AG10803 (cell line): ENCODE measurements around the gene UQCRHL.

Experiments
- DNase-seq: peaks from one replicate; pipeline ENCODE4 v3.0.0; 2010; ENCODE audit warnings: low read depth
- H3K4me3 ChIP-seq: 2 replicates; pipeline ENCODE4 v1.5.1; 2011; ENCODE audit warnings: mild to moderate bottlenecking, low read length, control low read depth
- TF ChIP-seq, protein P1 (sequence below): conservative IDR thresholded peaks from 2 replicates; pipeline ENCODE4 v1.5.1; 2011; ENCODE audit warnings: mild to moderate bottlenecking, low read length, control low read depth, inconsistent platforms

UQCRHL gene

DNA sequence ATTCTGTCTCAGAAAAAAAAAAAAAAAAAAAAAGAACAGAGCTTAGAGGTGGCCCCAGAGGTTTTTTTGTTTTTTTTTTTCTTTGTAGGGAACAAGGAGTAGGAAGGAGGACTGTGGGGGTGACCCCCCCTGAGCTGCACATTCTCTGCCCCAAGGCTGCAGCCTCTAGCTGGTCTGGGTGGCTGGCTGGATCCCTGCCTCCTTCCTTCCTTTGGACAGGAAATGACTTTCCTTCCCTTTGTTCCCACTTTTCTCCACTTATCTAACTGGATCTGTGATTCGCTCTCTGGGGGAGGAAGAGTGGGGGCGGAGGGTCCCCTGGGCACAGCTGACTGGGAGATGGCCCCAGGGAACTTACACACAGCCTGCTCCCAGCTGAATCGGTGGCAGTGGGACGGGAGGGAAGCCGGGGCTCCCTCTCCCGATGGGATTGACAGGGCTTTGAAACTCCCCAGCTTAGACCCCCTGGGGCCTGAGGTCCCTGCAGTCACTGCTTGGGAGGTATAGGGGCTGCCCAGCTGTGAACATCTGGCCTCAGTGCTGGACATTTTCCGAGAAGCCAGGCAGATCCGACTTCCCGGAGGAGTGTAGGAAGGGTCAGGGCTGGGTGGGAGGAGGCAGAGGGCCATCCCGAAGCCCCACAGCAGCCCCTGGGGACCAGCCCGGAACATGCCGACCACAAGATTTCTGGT is 46.8 kb downstream of the UQCRHL start:
- H3K4me3 ChIP-seq = peak overlapping the region; percentile 39
- TF ChIP-seq, protein P1, sequence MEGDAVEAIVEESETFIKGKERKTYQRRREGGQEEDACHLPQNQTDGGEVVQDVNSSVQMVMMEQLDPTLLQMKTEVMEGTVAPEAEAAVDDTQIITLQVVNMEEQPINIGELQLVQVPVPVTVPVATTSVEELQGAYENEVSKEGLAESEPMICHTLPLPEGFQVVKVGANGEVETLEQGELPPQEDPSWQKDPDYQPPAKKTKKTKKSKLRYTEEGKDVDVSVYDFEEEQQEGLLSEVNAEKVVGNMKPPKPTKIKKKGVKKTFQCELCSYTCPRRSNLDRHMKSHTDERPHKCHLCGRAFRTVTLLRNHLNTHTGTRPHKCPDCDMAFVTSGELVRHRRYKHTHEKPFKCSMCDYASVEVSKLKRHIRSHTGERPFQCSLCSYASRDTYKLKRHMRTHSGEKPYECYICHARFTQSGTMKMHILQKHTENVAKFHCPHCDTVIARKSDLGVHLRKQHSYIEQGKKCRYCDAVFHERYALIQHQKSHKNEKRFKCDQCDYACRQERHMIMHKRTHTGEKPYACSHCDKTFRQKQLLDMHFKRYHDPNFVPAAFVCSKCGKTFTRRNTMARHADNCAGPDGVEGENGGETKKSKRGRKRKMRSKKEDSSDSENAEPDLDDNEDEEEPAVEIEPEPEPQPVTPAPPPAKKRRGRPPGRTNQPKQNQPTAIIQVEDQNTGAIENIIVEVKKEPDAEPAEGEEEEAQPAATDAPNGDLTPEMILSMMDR = no peak
- DNase-seq = peak; percentile 57

DNA sequence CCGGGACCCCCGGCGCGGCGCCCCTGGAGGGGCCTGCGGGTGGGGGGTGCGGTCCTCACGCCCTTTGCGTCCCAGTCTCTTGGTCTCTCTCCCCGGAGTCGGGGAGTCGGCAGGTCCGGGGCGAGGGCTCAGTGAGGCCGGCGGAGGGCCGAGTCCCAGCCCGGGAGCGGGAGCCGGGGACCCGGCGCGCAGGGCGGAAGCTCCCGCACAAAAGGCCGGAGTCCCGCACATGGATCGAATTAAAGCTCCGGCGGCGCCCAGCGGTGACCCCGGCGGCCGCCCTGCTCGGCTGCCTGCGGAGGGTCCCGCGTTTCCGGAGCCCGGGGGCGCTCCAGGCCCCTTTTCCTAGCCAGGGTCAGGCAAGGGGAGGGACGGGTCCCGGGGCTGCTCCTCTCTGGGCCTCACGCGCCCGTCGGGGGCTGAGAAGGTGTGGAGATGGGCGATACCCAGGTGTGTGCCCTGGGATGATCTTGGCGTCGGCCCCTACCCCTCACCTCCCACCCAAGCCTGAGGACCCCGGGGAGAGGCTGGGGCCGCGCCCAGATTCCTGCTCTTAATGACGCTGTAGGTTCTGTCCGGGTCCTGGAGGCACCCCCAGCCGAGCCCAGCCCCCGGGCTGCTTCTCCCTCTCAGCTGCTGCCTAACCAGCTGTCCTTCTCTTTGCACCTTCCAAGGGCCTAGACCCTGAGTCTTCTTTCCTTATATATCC is 48.3 kb downstream of the UQCRHL start:
- H3K4me3 ChIP-seq = peak overlapping the region; percentile 77
- peak; percentile 30 for DNase-seq
- TF ChIP-seq, protein P1 = no peak

DNA sequence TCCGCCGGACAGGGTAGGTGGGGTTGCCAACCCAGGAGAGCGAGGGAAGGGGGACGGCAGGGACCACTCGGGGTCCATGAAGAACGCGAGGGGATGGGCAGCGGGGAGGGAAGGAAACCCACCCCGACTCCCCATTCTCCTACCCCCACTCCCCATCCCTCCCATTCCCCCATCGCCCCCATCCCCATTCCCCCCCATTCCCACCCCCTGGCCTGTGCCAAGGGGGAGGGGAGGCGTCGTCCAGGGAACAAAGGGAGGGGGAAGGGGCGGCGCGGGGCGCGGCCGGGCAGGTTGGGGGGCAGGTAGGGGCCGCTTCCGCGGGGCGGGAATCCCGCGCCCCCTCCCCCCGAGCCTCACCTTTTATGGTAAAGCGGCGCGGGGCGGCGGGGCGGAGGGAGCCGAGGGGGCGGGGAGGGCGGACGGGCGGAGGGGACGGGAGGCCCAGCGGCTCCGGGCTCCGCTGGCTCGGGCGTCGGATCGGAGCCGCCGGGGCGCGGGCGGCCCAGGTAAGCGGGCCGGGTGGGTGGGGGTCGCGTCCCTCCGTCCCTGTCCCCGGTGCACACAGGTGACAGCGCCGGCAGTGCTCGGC is 49.0 kb downstream of the UQCRHL start, which contains the start of gene FBLIM1:
TSS of gene FBLIM1 (plus strand) at position 453 of the 589 bp plus-strand sequence. CDS start 6,189 bp downstream, outside the sequence.
- H3K4me3 ChIP-seq = peak within 1 kb of the TSS; percentile 77
- DNase-seq = no peak

DNA sequence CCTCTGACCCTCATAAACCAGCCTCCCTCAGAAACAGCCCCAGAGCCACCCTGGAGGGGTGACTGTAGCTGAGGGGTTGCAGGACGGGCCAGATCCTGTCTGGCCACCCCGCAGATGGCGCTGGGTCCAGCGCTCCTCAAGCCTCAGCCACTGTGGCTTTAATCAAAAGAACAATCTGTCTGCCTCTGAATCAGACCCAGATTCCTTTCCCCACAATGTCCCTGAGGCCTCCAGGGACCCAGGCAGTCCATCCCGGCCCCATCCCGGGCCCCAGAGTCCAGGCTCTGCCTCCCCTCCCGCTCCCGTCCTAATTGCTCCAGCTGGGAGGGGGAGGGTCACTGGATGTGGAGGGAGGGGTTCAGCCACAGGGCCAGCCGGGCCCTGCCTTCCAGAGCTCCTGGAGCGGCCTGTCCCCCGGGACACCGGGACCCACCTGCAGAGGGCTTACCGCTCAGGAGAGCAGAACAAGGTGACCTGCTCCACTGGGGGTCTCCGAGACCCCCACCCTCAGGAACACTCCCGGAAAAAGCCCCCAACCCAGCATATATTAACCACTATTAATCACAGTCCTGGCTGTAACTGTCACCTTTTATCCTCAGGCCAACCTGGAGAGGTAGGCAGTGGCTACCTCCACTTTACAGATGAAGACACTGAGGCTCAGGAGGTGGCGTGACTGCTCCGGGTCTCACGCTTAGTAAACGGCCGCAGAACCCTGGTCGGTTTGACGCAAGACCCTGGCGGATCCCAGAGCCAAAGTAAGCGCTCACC is 49.7 kb downstream of the UQCRHL start:
- peak; percentile 26 for DNase-seq
- TF ChIP-seq, protein P1 = no peak
- peak overlapping the region; percentile 77 for H3K4me3 ChIP-seq

More for the DNA sequence above, 49.0 kb downstream of the UQCRHL start, which contains the start of gene FBLIM1:
- TF ChIP-seq, protein P1 = no peak
